Smooth muscle cell (in vitro differentiated cells): ENCODE data around the gene OR56A3. TPM values are rescaled to one million over a fixed set of nuclear protein-coding genes. Genes with fewer than 3 reads are reported as not detected.

Experiments
- DNase-seq: peaks from one replicate; lab custom pipeline; 2025; ENCODE audit not compliant: unreplicated experiment; lab: John Stamatoyannopoulos, UW
- H2AFZ ChIP-seq: fragments of 200-600 bp; sonication (generic); 2 replicates; pipeline ENCODE4 v1.6.0; 2016; ENCODE audit warnings: antibody characterized with exemption, low read depth, mild to moderate bottlenecking
- H3F3A ChIP-seq: fragments of 200-600 bp; sonication (generic); 2 replicates; pipeline ENCODE4 v1.6.0; 2017; ENCODE audit warnings: antibody characterized with exemption, low read depth
- H3K27ac ChIP-seq: fragments of 200-600 bp; sonication (generic); 2 replicates; pipeline ENCODE4 v1.5.1; 2016; ENCODE audit warnings: low read depth, mild to moderate bottlenecking
- H3K27me3 ChIP-seq: fragments of 200-600 bp; sonication (generic); 2 replicates; pipeline ENCODE4 v1.6.1; 2016; ENCODE audit warnings: low read depth, mild to moderate bottlenecking
- H3K36me3 ChIP-seq: fragments of 200-600 bp; sonication (generic); 2 replicates; pipeline ENCODE4 v1.5.1; 2016; ENCODE audit warnings: low read depth
- H3K4me1 ChIP-seq: fragments of 200-600 bp; sonication (generic); 2 replicates; pipeline ENCODE4 v1.5.1; 2016; ENCODE audit warnings: low read depth
- H3K4me2 ChIP-seq: fragments of 200-600 bp; sonication (generic); 2 replicates; pipeline ENCODE4 v1.6.0; 2016; ENCODE audit warnings: mild to moderate bottlenecking
- H3K4me3 ChIP-seq: fragments of 200-600 bp; sonication (generic); 2 replicates; pipeline ENCODE4 v1.5.1; 2016; ENCODE audit warnings: mild to moderate bottlenecking
- H3K79me2 ChIP-seq: fragments of 200-600 bp; sonication (generic); 2 replicates; pipeline ENCODE4 v1.6.0; 2016; ENCODE audit warnings: low read depth, mild to moderate bottlenecking
- H3K9ac ChIP-seq: fragments of 200-600 bp; sonication (generic); 2 replicates; pipeline ENCODE4 v1.6.0; 2016; ENCODE audit warnings: low read depth
- H3K9me3 ChIP-seq: fragments of 200-600 bp; sonication (generic); replicated peaks from 2 replicates; pipeline ENCODE4 v1.5.1; 2016; ENCODE audit warnings: low read depth
- H4K20me1 ChIP-seq: fragments of 200-600 bp; sonication (generic); 2 replicates; pipeline ENCODE4 v1.6.0; 2016; ENCODE audit warnings: low read depth
- WGBS: methylation state at CpG from one replicate; pipeline ENCODE4 v1.1.7; 2016; ENCODE audit warnings: low lambda C conversion rate; 5-methylcytosine and 5-hydroxymethylcytosine counted together
- polyA plus RNA-seq: library from polyadenylated mRNA; unstranded; fragments of >200 nt; fragmentation: Nextera tagmentation; extraction: Ambion mirVana; gene quantifications from 2 replicates; pipeline ENCODE4 v1.2.1, GENCODE V29; 2016
- total RNA-seq: library from RNA; depleted of rRNA; stranded (reverse); fragments of >200 nt; gene quantifications from 2 replicates; pipeline ENCODE4 v1.2.3, GENCODE V29; 2014
- TF ChIP-seq, protein P1 (sequence below): fragments of 200-600 bp; sonication (generic); IDR thresholded peaks from 2 replicates; pipeline ENCODE4 v1.5.1; 2017; ENCODE audit warnings: borderline replicate concordance, mild to moderate bottlenecking, antibody characterized with exemption; ENCODE audit not compliant: insufficient read depth, poor library complexity, severe bottlenecking

Gene OR56A3
- total and polyA plus RNA-seq, 2 experiments from 2014 or later, result not detected

DNA sequence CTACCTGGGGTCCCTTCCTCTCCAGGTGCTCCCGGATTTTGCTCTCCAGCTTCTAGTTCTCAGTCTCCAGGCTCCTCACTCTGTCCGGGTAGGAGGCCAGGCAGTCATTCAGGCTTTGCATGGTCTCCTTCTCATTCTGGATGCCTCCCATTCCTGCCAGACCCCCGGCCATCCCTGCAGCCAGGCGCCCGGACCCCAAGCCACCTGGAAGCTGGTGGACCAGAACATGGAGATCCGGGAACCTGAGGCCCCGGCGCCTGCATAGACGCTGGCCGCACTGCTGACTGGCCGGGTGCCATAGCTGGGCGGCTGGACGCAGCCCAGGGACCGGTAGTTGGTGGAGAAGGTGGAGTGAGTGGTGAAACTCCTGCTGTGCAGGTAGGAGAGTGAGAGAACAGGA is 52.7 kb downstream of the OR56A3 start:
- no peak overlapping the region for H3K9ac ChIP-seq
- TF ChIP-seq, protein P1, sequence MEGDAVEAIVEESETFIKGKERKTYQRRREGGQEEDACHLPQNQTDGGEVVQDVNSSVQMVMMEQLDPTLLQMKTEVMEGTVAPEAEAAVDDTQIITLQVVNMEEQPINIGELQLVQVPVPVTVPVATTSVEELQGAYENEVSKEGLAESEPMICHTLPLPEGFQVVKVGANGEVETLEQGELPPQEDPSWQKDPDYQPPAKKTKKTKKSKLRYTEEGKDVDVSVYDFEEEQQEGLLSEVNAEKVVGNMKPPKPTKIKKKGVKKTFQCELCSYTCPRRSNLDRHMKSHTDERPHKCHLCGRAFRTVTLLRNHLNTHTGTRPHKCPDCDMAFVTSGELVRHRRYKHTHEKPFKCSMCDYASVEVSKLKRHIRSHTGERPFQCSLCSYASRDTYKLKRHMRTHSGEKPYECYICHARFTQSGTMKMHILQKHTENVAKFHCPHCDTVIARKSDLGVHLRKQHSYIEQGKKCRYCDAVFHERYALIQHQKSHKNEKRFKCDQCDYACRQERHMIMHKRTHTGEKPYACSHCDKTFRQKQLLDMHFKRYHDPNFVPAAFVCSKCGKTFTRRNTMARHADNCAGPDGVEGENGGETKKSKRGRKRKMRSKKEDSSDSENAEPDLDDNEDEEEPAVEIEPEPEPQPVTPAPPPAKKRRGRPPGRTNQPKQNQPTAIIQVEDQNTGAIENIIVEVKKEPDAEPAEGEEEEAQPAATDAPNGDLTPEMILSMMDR, result no peak

More for the DNA sequence above, 52.7 kb downstream of the OR56A3 start:
- Histone ChIP-seq H3F3A (no peaks in the 10 kb centered on the region), H3K4me2 (no peak overlapping the region), H3K27ac (no peak overlapping the region), H3K4me1 (no peaks in the 10 kb centered on the region), H3K9me3 (no peaks in the 10 kb centered on the region), H2AFZ (no peak overlapping the region), H3K4me3 (no peak overlapping the region), H3K36me3 (no peaks in the 10 kb centered on the region), H3K27me3 (peaks cover 8% of the 10 kb centered on the region), H3K79me2 (no peaks in the 10 kb centered on the region), H4K20me1 (no peaks in the 10 kb centered on the region)
- no peak for DNase-seq
- WGBS, result 86% methylated on average over 14 of the region's 14 CpGs

Other genes with a start within 250 kb of the OR56A3 start
- gene OR56B1, start 205.8 kb upstream of the OR56A3 start, total RNA-seq, result not detected in 2 replicates
- not detected in 2 replicates for gene OR56B1, start 205.8 kb upstream of the OR56A3 start, polyA plus RNA-seq
- gene OR52N4, start 188.0 kb upstream of the OR56A3 start, total RNA-seq, result 0.40 and 1.9 TPM in 2 replicates
- gene OR52N4, start 188.0 kb upstream of the OR56A3 start, polyA plus RNA-seq, result not detected in 2 replicates
- not detected in 2 replicates for gene OR52N5, start 158.9 kb upstream of the OR56A3 start, total RNA-seq
- gene OR52N5, start 158.9 kb upstream of the OR56A3 start, polyA plus RNA-seq, result not detected in 2 replicates
- not detected in 2 replicates for gene OR52N1, start 151.0 kb upstream of the OR56A3 start, total RNA-seq
- not detected in 2 replicates for gene OR52N1, start 151.0 kb upstream of the OR56A3 start, polyA plus RNA-seq
- gene OR52N2, start 133.3 kb upstream of the OR56A3 start, total RNA-seq, result not detected in 2 replicates
- gene OR52N2, start 133.3 kb upstream of the OR56A3 start, polyA plus RNA-seq, result not detected in 2 replicates
- not detected in 2 replicates for gene OR52E6, start 100.4 kb upstream of the OR56A3 start, total RNA-seq
- gene OR52E6, start 100.4 kb upstream of the OR56A3 start, polyA plus RNA-seq, result not detected in 2 replicates
- gene OR52E8, start 84.6 kb upstream of the OR56A3 start, total RNA-seq, result not detected in 2 replicates
- gene OR52E8, start 84.6 kb upstream of the OR56A3 start, polyA plus RNA-seq, result not detected in 2 replicates
- gene OR52E4, start 61.6 kb upstream of the OR56A3 start, total RNA-seq, result 0.22 TPM in 1 of 2 replicates, not detected in the other
- gene OR52E4, start 61.6 kb upstream of the OR56A3 start, polyA plus RNA-seq, result not detected in 2 replicates
- gene OR52E5, start 49.0 kb upstream of the OR56A3 start, total RNA-seq, result not detected in 2 replicates
- gene OR52E5, start 49.0 kb upstream of the OR56A3 start, polyA plus RNA-seq, result not detected in 2 replicates
- 2.2 TPM in 1 of 2 replicates, not detected in the other for gene OR56A5, start 26.2 kb downstream of the OR56A3 start, total RNA-seq
- not detected in 2 replicates for gene OR56A5, start 26.2 kb downstream of the OR56A3 start, polyA plus RNA-seq
- 0.18 TPM in 1 of 2 replicates, not detected in the other for gene OR52L1, start 44.7 kb downstream of the OR56A3 start, total RNA-seq
- gene OR52L1, start 44.7 kb downstream of the OR56A3 start, polyA plus RNA-seq, result not detected in 2 replicates
- gene OR56A4, start 64.7 kb downstream of the OR56A3 start, total RNA-seq, result 0.13 TPM in 1 of 2 replicates, not detected in the other
- gene OR56A4, start 64.7 kb downstream of the OR56A3 start, polyA plus RNA-seq, result not detected in 2 replicates
- gene OR56A1, start 88.5 kb downstream of the OR56A3 start, total RNA-seq, result 0.04 and 0.22 TPM in 2 replicates
- not detected in 2 replicates for gene OR56A1, start 88.5 kb downstream of the OR56A3 start, polyA plus RNA-seq
- not detected in 2 replicates for gene OR56B4, start 165.4 kb downstream of the OR56A3 start, total RNA-seq
- gene OR56B4, start 165.4 kb downstream of the OR56A3 start, polyA plus RNA-seq, result 0.15 TPM in 1 of 2 replicates, not detected in the other
- not detected in 2 replicates for gene OR52B2, start 228.1 kb downstream of the OR56A3 start, total RNA-seq
- not detected in 2 replicates for gene OR52B2, start 228.1 kb downstream of the OR56A3 start, polyA plus RNA-seq